B cell (primary cell): ENCODE data around the gene AUTS2.

ENCODE experiments used
- CTCF ChIP-seq: fragments of 200-600 bp; IDR thresholded peaks from one replicate; pipeline ENCODE4 v1.8.0; 2022; ENCODE audit warnings: antibody characterized with exemption, mild to moderate bottlenecking
- EZH2 ChIP-seq: IDR thresholded peaks from 2 replicates; pipeline ENCODE4 v1.6.1; 2012; ENCODE audit warnings: borderline replicate concordance, low read depth, mild to moderate bottlenecking, moderate library complexity, low read length; ENCODE audit not compliant: insufficient read depth, poor library complexity, severe bottlenecking

- TF ChIP-seq CTCF (no peak), EZH2 (no peak)
These were observed 59.7 kb downstream of the AUTS2 start for GRCh38 chr7:69657985-69658384.
